SK-N-SH (cell line): Measurements from ENCODE around the gene GABRB2.

Source experiments
- CHD2 ChIP-seq: fragments of 150-350 bp; IDR thresholded peaks from 2 replicates; pipeline ENCODE4 v1.6.1; 2018; ENCODE audit warnings: low read length; ENCODE audit not compliant: partially characterized antibody
- ELF1 ChIP-seq: IDR thresholded peaks from 2 replicates; pipeline ENCODE4 v1.4.0; 2012
- EZH2phosphoT487 ChIP-seq: fragments of 200-600 bp; sonication (generic); IDR thresholded peaks from 2 replicates; pipeline ENCODE4 v1.6.1; 2017; ENCODE audit warnings: low read depth, mixed run types, mild to moderate bottlenecking, antibody characterized with exemption, moderate library complexity, borderline replicate concordance
- FOXJ3 ChIP-seq: sonication (generic); formaldehyde crosslinking; IDR thresholded peaks from 2 replicates; pipeline ENCODE4 v1.5.1; 2020; ENCODE audit warnings: mild to moderate bottlenecking, missing genetic modification reagents
- MEF2A ChIP-seq: IDR thresholded peaks from 2 replicates; pipeline ENCODE4 v1.4.0; 2012; ENCODE audit warnings: low read depth, borderline replicate concordance
- RAD21 ChIP-seq: IDR thresholded peaks from 2 replicates; pipeline ENCODE4 v1.6.1; 2012; ENCODE audit warnings: mild to moderate bottlenecking, low read length
- RXRA ChIP-seq: IDR thresholded peaks from 2 replicates; pipeline ENCODE4 v1.4.0; 2012; ENCODE audit warnings: low read depth, mild to moderate bottlenecking, borderline replicate concordance
- SMC3 ChIP-seq: IDR thresholded peaks from 2 replicates; pipeline ENCODE4 v1.6.1; 2012; ENCODE audit warnings: low read depth, low read length, improper control_type of control experiment
- TF ChIP-seq, protein P1 (sequence below): fragments of 200-600 bp; sonication (generic); IDR thresholded peaks from 2 replicates; pipeline ENCODE4 v1.6.1; 2017; ENCODE audit warnings: antibody characterized with exemption, mild to moderate bottlenecking, moderate library complexity
- TF ChIP-seq, protein P2 (sequence below): IDR thresholded peaks from 2 replicates; pipeline ENCODE4 v1.6.1; 2012; ENCODE audit warnings: mild to moderate bottlenecking, low read depth, low read length, moderate library complexity
- TF ChIP-seq, protein P3 (sequence below): IDR thresholded peaks from 2 replicates; pipeline ENCODE4 v1.4.0; 2012; ENCODE audit warnings: low read depth

GRCh38 chr5:161278739-161279660 lies 267.5 kb downstream of the GABRB2 start:
- TF ChIP-seq, protein P1, sequence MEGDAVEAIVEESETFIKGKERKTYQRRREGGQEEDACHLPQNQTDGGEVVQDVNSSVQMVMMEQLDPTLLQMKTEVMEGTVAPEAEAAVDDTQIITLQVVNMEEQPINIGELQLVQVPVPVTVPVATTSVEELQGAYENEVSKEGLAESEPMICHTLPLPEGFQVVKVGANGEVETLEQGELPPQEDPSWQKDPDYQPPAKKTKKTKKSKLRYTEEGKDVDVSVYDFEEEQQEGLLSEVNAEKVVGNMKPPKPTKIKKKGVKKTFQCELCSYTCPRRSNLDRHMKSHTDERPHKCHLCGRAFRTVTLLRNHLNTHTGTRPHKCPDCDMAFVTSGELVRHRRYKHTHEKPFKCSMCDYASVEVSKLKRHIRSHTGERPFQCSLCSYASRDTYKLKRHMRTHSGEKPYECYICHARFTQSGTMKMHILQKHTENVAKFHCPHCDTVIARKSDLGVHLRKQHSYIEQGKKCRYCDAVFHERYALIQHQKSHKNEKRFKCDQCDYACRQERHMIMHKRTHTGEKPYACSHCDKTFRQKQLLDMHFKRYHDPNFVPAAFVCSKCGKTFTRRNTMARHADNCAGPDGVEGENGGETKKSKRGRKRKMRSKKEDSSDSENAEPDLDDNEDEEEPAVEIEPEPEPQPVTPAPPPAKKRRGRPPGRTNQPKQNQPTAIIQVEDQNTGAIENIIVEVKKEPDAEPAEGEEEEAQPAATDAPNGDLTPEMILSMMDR: no peak
- TF ChIP-seq ELF1 (no peak), EZH2phosphoT487 (no peak), FOXJ3 (CRISPR knock-in tag) (no peak), SMC3 (no peak), CHD2 (no peak), RXRA (no peak), RAD21 (no peak), MEF2A (no peak)
- TF ChIP-seq, protein P2, sequence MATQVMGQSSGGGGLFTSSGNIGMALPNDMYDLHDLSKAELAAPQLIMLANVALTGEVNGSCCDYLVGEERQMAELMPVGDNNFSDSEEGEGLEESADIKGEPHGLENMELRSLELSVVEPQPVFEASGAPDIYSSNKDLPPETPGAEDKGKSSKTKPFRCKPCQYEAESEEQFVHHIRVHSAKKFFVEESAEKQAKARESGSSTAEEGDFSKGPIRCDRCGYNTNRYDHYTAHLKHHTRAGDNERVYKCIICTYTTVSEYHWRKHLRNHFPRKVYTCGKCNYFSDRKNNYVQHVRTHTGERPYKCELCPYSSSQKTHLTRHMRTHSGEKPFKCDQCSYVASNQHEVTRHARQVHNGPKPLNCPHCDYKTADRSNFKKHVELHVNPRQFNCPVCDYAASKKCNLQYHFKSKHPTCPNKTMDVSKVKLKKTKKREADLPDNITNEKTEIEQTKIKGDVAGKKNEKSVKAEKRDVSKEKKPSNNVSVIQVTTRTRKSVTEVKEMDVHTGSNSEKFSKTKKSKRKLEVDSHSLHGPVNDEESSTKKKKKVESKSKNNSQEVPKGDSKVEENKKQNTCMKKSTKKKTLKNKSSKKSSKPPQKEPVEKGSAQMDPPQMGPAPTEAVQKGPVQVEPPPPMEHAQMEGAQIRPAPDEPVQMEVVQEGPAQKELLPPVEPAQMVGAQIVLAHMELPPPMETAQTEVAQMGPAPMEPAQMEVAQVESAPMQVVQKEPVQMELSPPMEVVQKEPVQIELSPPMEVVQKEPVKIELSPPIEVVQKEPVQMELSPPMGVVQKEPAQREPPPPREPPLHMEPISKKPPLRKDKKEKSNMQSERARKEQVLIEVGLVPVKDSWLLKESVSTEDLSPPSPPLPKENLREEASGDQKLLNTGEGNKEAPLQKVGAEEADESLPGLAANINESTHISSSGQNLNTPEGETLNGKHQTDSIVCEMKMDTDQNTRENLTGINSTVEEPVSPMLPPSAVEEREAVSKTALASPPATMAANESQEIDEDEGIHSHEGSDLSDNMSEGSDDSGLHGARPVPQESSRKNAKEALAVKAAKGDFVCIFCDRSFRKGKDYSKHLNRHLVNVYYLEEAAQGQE: no peak
- TF ChIP-seq, protein P3, sequence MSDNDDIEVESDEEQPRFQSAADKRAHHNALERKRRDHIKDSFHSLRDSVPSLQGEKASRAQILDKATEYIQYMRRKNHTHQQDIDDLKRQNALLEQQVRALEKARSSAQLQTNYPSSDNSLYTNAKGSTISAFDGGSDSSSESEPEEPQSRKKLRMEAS: no peak
